ENCODE measurements around the gene HDDC3. TPM values are rescaled to one million over a fixed set of nuclear protein-coding genes. Genes with fewer than 3 reads are reported as not detected.
"Not testable (repeated sequence)": the region's sequence is repeated elsewhere in the genome, so short reads cannot be mapped to it uniquely, and the experiment has no call there.

The HDDC3 gene
- total RNA-seq, 1 donor from 2014 or later = 29.4 TPM

- Histone ChIP-seq H3K36me3 (no peaks in the 10 kb centered on the region), H3K27ac (peak overlapping the region; percentile 84 to 88), H3K4me3 (peak overlapping the region; percentile 56 to 61), H3K4me1 (peaks cover 5 to 20% of the 10 kb centered on the region in 2 donors), H3K9me3 (no peaks in the 10 kb centered on the region), H3K27me3 (no peaks in the 10 kb centered on the region)
- DNase-seq (ENCODE audit: low spot score in 2 of 2) = no peak
- TF ChIP-seq CTCF (IDR thresholded peaks at IDR 0.05) = no peak
- intact Hi-C loops (cut with DNase I) = loop anchor here (2.0 to 10.0 kb wide), 3 partner anchors 42 to 925 kb away; partner anchors contain the start of gene ZNF710
Observed at GRCh38 chr15:90929246-90930019, 2.9 kb downstream of the HDDC3 start.

GRCh38 chr15:90928106-90928505 lies 4.2 kb downstream of the HDDC3 start:
- H3K4me1 ChIP-seq = peaks cover 5 to 16% of the 10 kb centered on the region in 2 donors
- H3K4me3 ChIP-seq; H3K27ac ChIP-seq; DNase-seq (ENCODE audit: low spot score in 2 of 2); H3K27me3 ChIP-seq; intact Hi-C loops (cut with DNase I); H3K9me3 ChIP-seq; H3K36me3 ChIP-seq: not testable (repeated sequence)

- H3K9me3 ChIP-seq; H3K27me3 ChIP-seq; intact Hi-C loops (cut with DNase I); DNase-seq (ENCODE audit: low spot score in 2 of 2); H3K4me3 ChIP-seq; H3K36me3 ChIP-seq; H3K27ac ChIP-seq: not testable (repeated sequence)
- peaks cover 5 to 10% of the 10 kb centered on the region in 2 donors for H3K4me1 ChIP-seq
Observed at GRCh38 chr15:90926766-90927165, 5.6 kb downstream of the HDDC3 start.

GRCh38 chr15:90924375-90924774 lies 8.0 kb downstream of the HDDC3 start:
- Histone ChIP-seq H3K27ac (no peak overlapping the region), H3K4me1 (no peaks in the 10 kb centered on the region), H3K27me3 (no peaks in the 10 kb centered on the region), H3K36me3 (peaks cover 19 to 24% of the 10 kb centered on the region in 2 donors), H3K9me3 (no peaks in the 10 kb centered on the region), H3K4me3 (no peak overlapping the region)
- DNase-seq (ENCODE audit: low spot score in 2 of 2) = no peak
- TF ChIP-seq CTCF (IDR thresholded peaks at IDR 0.05) = no peak
- intact Hi-C loops (cut with DNase I) = no loop called here

- H3K27me3 ChIP-seq; H3K4me1 ChIP-seq; H3K9me3 ChIP-seq; H3K27ac ChIP-seq; H3K4me3 ChIP-seq; DNase-seq (ENCODE audit: low spot score in 2 of 2); intact Hi-C loops (cut with DNase I): not testable (repeated sequence)
- H3K36me3 ChIP-seq = peaks cover 27 to 40% of the 10 kb centered on the region in 2 donors
Observed at GRCh38 chr15:90922712-90923322, 9.5 kb downstream of the HDDC3 start.

GRCh38 chr15:90921887-90922286 lies 10.5 kb downstream of the HDDC3 start:
- H3K36me3 ChIP-seq = peaks cover 37 to 46% of the 10 kb centered on the region in 2 donors
- H3K9me3 ChIP-seq = no peaks in the 10 kb centered on the region
- TF ChIP-seq CTCF (IDR thresholded peaks at IDR 0.05) = no peak
- DNase-seq (ENCODE audit: low spot score in 2 of 2) = no peak
- no peaks in the 10 kb centered on the region for H3K27me3 ChIP-seq
- no peak overlapping the region for H3K27ac ChIP-seq
- intact Hi-C loops (cut with DNase I) = no loop called here
- no peak overlapping the region for H3K4me3 ChIP-seq
- H3K4me1 ChIP-seq = no peaks in the 10 kb centered on the region

GRCh38 chr15:90918835-90919234 lies 13.5 kb downstream of the HDDC3 start:
- Histone ChIP-seq H3K4me3 (no peak overlapping the region), H3K4me1 (no peaks in the 10 kb centered on the region), H3K27ac (no peak overlapping the region), H3K27me3 (no peaks in the 10 kb centered on the region), H3K9me3 (no peaks in the 10 kb centered on the region), H3K36me3 (peaks cover 61 to 77% of the 10 kb centered on the region in 2 donors)
- DNase-seq (ENCODE audit: low spot score in 2 of 2) = no peak
- TF ChIP-seq CTCF (IDR thresholded peaks at IDR 0.05) = no peak
- intact Hi-C loops (cut with DNase I) = no loop called here

Data from ascending aorta (tissue), 2 donors.